ENCODE measurements around the gene PRCC. TPM values are rescaled to one million over a fixed set of nuclear protein-coding genes. Genes with fewer than 3 reads are reported as not detected.
A peak's percentile ranks its signal among the peaks of the same experiment; 100 is the strongest.

PRCC gene
- polyA plus RNA-seq, 3 donors = 26.7 to 37.1 (median 29.6) TPM

GRCh38 chr1:156813298-156813697 lies 46.0 kb downstream of the PRCC start:
- Histone ChIP-seq H3K4me2 (replicated peaks; ENCODE audit: extremely low read depth, low read length, poor library complexity, severe bottlenecking) (peak overlapping the region; percentile 84), H2AFZ (ENCODE audit: insufficient read depth, low read depth, low read length, poor library complexity, severe bottlenecking) (peak overlapping the region; percentile 86), H3K36me3 (replicated peaks in 1 of 2; ENCODE audit: control insufficient read depth in 1 of 2, insufficient read depth in 2 of 2, low read length in 2 of 2) (no peaks in the 10 kb centered on the region), H3K27ac (ENCODE audit: low read depth in 1 of 2, low read length in 2 of 2) (no peak overlapping the region), H3K4me1 (ENCODE audit: control insufficient read depth in 1 of 2, insufficient read depth in 2 of 2, low read length in 2 of 2) (peaks cover 21 to 24% of the 10 kb centered on the region in 2 donors), H3K79me2 (ENCODE audit: insufficient read depth, low read length) (no peaks in the 10 kb centered on the region), H3K9ac (ENCODE audit: insufficient read depth, low read length, poor library complexity, severe bottlenecking) (peak overlapping the region; percentile 58), H3K27me3 (ENCODE audit: control insufficient read depth in 2 of 2, insufficient read depth in 2 of 2, low read length in 2 of 2) (peaks cover 0 to 33% of the 10 kb centered on the region in 2 donors), H3K4me3 (replicated peaks in 1 of 3; ENCODE audit: low read depth in 2 of 3, low read length in 3 of 3) (peak overlapping the region in 2 of 3 experiments; percentile 47 to 72), H4K20me1 (ENCODE audit: insufficient read depth, low read length) (no peaks in the 10 kb centered on the region), H3K9me3 (replicated peaks in 1 of 2; ENCODE audit: control insufficient read depth in 1 of 2, insufficient read depth in 1 of 2, low read length in 2 of 2) (no peaks in the 10 kb centered on the region)
- Mint-ChIP-seq H3K4me1 (peaks cover 28% of the 10 kb centered on the region), H3K27me3 (ENCODE audit: low read depth in 3 of 3) (peaks cover 33 to 63% (median 40%) of the 10 kb centered on the region in 3 donors), H3K36me3 (no peaks in the 10 kb centered on the region), H3K4me3 (peak overlapping the region; percentile 78 to 87), H3K9me3 (peaks cover 0 to 2% (median 0%) of the 10 kb centered on the region in 7 donors), H3K27ac (no peak overlapping the region)
- no peak for DNase-seq
- TF ChIP-seq CTCF (IDR thresholded peaks at IDR 0.05) = no peak
- intact Hi-C loops (cut with micrococcal nuclease) = loop anchor here in 1 of 2 donors (10.0 kb wide), 1 partner anchor 82 kb away; the partner anchor contains the start of gene PEAR1
- 52% methylated on average over 5 of the region's 10 CpGs for WGBS (ENCODE audit: insufficient coverage)

DNA sequence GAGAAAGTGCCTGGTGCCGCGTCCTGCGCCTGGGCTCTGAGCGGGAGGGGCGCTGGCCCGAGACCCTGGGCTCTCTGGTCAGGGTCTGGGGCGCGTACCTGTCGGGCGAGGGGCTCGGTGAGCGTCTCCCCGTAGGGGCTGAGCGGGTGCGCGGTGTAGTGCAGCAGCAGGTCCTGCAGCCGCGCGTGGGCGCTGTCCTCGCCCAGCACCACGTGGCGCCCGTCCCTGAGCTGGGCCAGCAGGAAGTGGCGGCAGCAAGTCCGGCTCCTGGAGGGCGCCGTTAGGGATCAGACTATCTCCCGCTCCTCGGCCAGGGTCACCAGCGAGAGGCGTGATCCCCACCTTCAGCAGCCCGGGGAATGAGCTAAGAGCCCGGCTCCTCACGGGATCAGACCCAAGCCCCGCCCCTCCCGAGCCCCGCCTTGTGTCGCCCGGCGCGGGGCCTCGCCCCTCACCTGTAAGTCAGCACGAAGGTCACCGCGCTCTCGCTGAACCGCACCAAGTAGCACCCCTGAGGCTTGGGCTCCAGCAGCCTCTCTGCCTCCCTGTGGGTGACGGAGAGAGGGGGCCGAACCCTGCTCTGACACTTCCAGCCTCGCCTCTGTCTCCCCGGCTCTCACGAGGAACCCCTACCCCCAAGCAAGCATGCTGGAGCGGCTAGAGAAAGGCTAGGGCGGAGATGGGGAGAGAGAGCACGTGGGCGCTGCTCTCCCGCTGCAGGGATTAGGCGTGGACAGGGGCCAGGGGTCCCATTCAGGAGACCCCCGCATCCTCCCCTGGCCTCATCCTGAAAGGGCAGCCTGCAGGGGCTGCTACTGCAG lies 46.6 kb downstream of the PRCC start:
- peaks cover 33 to 63% (median 42%) of the 10 kb centered on the region in 3 donors for H3K27me3 Mint-ChIP-seq (ENCODE audit: low read depth in 3 of 3)
- H4K20me1 ChIP-seq (ENCODE audit: insufficient read depth, low read length) = no peaks in the 10 kb centered on the region
- peaks cover 0 to 33% of the 10 kb centered on the region in 2 donors for H3K27me3 ChIP-seq (ENCODE audit: control insufficient read depth in 2 of 2, insufficient read depth in 2 of 2, low read length in 2 of 2)
- DNase-seq = peak; percentile 56 to 70 (median 61)
- peak overlapping the region in 2 of 7 donors; percentile 22 to 77 for H3K27ac Mint-ChIP-seq
- TF ChIP-seq CTCF (IDR thresholded peaks at IDR 0.05) = peak; percentile 81
- H3K9ac ChIP-seq (ENCODE audit: insufficient read depth, low read length, poor library complexity, severe bottlenecking) = peak overlapping the region; percentile 58
- H3K27ac ChIP-seq (ENCODE audit: low read depth in 1 of 2, low read length in 2 of 2) = no peak overlapping the region
- H3K36me3 ChIP-seq (replicated peaks in 1 of 2; ENCODE audit: control insufficient read depth in 1 of 2, insufficient read depth in 2 of 2, low read length in 2 of 2) = no peaks in the 10 kb centered on the region
- peak overlapping the region; percentile 78 to 87 for H3K4me3 Mint-ChIP-seq
- H3K4me2 ChIP-seq (replicated peaks; ENCODE audit: extremely low read depth, low read length, poor library complexity, severe bottlenecking) = peak overlapping the region; percentile 84
- peaks cover 21 to 24% of the 10 kb centered on the region in 2 donors for H3K4me1 ChIP-seq (ENCODE audit: control insufficient read depth in 1 of 2, insufficient read depth in 2 of 2, low read length in 2 of 2)
- H2AFZ ChIP-seq (ENCODE audit: insufficient read depth, low read depth, low read length, poor library complexity, severe bottlenecking) = peak overlapping the region; percentile 86
- peak overlapping the region; percentile 11 to 72 (median 47) for H3K4me3 ChIP-seq (replicated peaks in 1 of 3; ENCODE audit: low read depth in 2 of 3, low read length in 3 of 3)
- no peaks in the 10 kb centered on the region for H3K79me2 ChIP-seq (ENCODE audit: insufficient read depth, low read length)
- peaks cover 0 to 2% (median 0%) of the 10 kb centered on the region in 7 donors for H3K9me3 Mint-ChIP-seq
- H3K4me1 Mint-ChIP-seq = peaks cover 28% of the 10 kb centered on the region
- WGBS (ENCODE audit: insufficient coverage) = 9% methylated on average over 53 of the region's 60 CpGs
- H3K36me3 Mint-ChIP-seq = no peaks in the 10 kb centered on the region
- intact Hi-C loops (cut with micrococcal nuclease) = loop anchor here in 1 of 2 donors (10.0 kb wide), 1 partner anchor 81 kb away; the partner anchor contains the start of gene PEAR1
- H3K9me3 ChIP-seq (replicated peaks in 1 of 2; ENCODE audit: control insufficient read depth in 1 of 2, insufficient read depth in 1 of 2, low read length in 2 of 2) = no peaks in the 10 kb centered on the region
